ENCODE measurements around the gene GPATCH11. TPM values are rescaled to one million over a fixed set of nuclear protein-coding genes. Genes with fewer than 3 reads are reported as not detected.

Gene GPATCH11
- total and polyA plus RNA-seq, 12 donors: 2.6 to 6.1 (median 5.6) TPM

DNA sequence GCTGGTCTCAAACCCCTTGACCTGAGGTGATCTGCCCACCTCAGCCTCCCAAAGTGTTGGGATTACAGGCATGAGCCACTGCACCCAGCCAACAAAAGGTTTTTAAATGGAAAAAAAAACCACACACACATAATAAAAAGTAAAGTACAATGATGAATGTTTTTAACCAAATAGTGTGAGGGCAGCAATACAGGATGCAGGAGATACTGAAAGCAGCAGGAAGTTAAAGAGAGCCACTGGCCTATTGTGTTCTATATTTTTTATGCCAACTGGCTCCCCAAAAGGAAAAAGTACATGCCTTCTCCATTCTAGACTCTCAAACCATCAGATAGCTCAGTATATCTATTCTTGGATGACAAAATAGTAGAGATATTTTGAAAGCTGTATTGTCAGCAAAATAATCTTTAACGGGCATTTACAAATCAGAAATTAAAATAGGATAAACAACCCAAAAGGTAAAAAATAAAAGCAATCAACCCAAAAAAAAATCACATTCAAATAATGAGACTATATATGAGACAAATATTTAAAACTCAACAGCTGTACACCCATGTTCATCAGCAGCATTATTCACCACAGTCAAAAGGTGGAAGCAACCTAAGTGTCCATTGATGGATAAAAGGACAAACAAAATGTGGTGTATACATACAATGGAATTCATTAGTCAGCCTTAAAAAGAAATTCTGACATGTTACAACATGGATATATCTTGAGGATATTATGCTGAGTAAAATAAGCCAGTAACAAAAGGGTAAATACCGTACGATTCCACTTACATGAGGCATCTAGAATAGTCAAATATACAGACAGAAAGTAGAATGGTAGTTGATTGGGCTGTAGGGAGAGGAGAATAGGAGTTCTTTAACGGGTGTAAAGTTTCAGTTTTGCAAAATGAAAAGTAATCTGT lies 26.2 kb downstream of the GPATCH11 start:
- WGBS, 2 donors: 95 to 96% methylated on average over 4 of the region's 4 CpGs
- intact Hi-C loops (cut with DNase I): no loop called here
- H3K9me3 ChIP-seq: no peaks in the 10 kb centered on the region
- H3K4me3 ChIP-seq: no peak overlapping the region
- no peak overlapping the region for H3K27ac ChIP-seq
- H3K27me3 ChIP-seq: no peaks in the 10 kb centered on the region
- ATAC-seq: no peak
- no peak for DNase-seq
- H3K4me1 ChIP-seq: no peaks in the 10 kb centered on the region
- peaks cover 0 to 100% (median 46%) of the 10 kb centered on the region in 9 donors for H3K36me3 ChIP-seq
- TF ChIP-seq, protein P1, sequence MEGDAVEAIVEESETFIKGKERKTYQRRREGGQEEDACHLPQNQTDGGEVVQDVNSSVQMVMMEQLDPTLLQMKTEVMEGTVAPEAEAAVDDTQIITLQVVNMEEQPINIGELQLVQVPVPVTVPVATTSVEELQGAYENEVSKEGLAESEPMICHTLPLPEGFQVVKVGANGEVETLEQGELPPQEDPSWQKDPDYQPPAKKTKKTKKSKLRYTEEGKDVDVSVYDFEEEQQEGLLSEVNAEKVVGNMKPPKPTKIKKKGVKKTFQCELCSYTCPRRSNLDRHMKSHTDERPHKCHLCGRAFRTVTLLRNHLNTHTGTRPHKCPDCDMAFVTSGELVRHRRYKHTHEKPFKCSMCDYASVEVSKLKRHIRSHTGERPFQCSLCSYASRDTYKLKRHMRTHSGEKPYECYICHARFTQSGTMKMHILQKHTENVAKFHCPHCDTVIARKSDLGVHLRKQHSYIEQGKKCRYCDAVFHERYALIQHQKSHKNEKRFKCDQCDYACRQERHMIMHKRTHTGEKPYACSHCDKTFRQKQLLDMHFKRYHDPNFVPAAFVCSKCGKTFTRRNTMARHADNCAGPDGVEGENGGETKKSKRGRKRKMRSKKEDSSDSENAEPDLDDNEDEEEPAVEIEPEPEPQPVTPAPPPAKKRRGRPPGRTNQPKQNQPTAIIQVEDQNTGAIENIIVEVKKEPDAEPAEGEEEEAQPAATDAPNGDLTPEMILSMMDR (IDR thresholded peaks at IDR 0.05): no peak

DNA sequence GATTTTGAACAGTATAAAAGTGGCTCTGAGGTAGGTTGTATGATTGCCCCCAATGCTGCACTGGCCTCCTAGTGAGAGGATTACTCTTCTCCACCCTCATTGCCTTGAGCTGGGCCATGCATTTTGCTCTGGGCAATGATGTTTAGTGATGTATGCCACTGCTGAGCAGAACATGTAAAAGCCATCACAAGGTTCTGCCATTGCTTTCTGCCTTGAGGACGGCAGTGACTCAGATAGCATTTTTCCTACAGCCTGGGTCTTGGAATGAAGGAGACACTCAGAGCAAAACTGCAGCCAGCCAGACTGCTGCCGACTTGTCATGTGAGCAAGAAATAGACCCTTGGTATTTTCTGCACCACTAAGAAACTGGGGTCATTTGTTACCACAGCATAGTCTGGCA lies 27.6 kb downstream of the GPATCH11 start:
- no peak for DNase-seq
- TF ChIP-seq, protein P1 (IDR thresholded peaks at IDR 0.05): no peak
- no peaks in the 10 kb centered on the region for H3K4me1 ChIP-seq
- no peak overlapping the region for H3K4me3 ChIP-seq
- no peak for ATAC-seq
- no peak overlapping the region for H3K27ac ChIP-seq
- no peaks in the 10 kb centered on the region for H3K27me3 ChIP-seq
- no peaks in the 10 kb centered on the region for H3K9me3 ChIP-seq
- intact Hi-C loops (cut with DNase I): no loop called here
- H3K36me3 ChIP-seq: peaks cover 0 to 100% (median 32%) of the 10 kb centered on the region in 9 donors
- WGBS, 2 donors: 63 to 98% methylated on average over 2 of the region's 2 CpGs

DNA sequence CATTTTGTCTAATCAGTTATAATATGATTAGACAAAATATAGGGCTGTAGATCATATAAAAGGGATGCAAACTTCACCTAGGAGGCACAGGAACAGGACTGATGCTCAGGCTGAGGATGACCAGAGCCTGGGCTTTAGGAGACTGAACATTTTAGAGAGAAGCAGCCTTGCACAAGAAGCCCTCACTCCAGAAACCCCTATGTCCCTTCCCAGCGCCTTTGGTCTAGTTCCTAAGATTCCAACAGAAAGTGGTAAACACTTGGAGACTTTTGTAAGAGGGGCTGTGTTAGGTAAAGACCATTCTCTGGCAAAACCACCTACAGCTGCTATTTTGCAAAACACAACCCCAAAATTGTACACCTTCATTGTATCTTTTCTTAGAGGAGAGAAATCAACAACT lies 33.2 kb downstream of the GPATCH11 start:
- ATAC-seq: no peak
- H3K4me1 ChIP-seq: no peaks in the 10 kb centered on the region
- intact Hi-C loops (cut with DNase I): no loop called here
- H3K36me3 ChIP-seq: peaks cover 0 to 100% (median 21%) of the 10 kb centered on the region in 9 donors
- no peaks in the 10 kb centered on the region for H3K9me3 ChIP-seq
- 94 to 100% methylated on average over 1 of the region's 1 CpG for WGBS, 2 donors
- no peak for DNase-seq
- H3K27me3 ChIP-seq: no peaks in the 10 kb centered on the region
- no peak overlapping the region for H3K27ac ChIP-seq
- no peak overlapping the region for H3K4me3 ChIP-seq
- TF ChIP-seq, protein P1 (IDR thresholded peaks at IDR 0.05): no peak

DNA sequence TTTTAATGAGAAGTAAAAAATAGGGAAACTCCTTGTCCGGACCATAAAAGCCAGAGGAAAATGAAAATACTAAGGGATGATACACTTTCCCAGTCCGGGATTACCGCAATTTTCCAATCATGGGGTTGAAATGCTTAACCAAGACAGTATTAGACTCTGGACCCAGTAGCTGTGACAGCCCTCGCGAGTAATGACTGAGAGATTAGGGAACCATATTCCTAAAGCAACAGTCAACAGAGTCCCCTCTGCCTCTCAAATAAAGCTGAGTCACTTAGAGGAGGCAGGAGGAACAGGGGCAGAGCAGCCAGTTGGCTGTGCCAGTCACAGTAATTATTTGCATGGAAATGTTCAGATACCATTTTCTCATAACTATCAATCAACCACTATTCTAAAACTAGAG lies 34.8 kb downstream of the GPATCH11 start:
- H3K36me3 ChIP-seq: peaks cover 0 to 100% (median 16%) of the 10 kb centered on the region in 9 donors
- 96 to 97% methylated on average over 5 of the region's 5 CpGs for WGBS, 2 donors
- TF ChIP-seq, protein P1 (IDR thresholded peaks at IDR 0.05): no peak

More for the DNA sequence above, 34.8 kb downstream of the GPATCH11 start:
- intact Hi-C loops (cut with DNase I): no loop called here
- DNase-seq (no peak), ATAC-seq (no peak)
- no peak overlapping the region for H3K4me3 ChIP-seq
- no peaks in the 10 kb centered on the region for H3K9me3 ChIP-seq
- H3K4me1 ChIP-seq: no peaks in the 10 kb centered on the region
- H3K27me3 ChIP-seq: no peaks in the 10 kb centered on the region
- no peak overlapping the region for H3K27ac ChIP-seq
